GM18858 (cell line): Measurements from ENCODE around the gene AMOTL1.
A peak's percentile ranks its signal among the peaks of the same experiment; 100 is the strongest.

ENCODE experiments used
- ATAC-seq: cut with Tn5 transposase; IDR thresholded peaks from one replicate; pipeline ENCODE4 v1.9.1; 2021; ENCODE audit not compliant: unreplicated experiment

Gene AMOTL1

GRCh38 chr11:94767291-94767690, 865 bp upstream of the AMOTL1 start:
- no peak for ATAC-seq

DNA sequence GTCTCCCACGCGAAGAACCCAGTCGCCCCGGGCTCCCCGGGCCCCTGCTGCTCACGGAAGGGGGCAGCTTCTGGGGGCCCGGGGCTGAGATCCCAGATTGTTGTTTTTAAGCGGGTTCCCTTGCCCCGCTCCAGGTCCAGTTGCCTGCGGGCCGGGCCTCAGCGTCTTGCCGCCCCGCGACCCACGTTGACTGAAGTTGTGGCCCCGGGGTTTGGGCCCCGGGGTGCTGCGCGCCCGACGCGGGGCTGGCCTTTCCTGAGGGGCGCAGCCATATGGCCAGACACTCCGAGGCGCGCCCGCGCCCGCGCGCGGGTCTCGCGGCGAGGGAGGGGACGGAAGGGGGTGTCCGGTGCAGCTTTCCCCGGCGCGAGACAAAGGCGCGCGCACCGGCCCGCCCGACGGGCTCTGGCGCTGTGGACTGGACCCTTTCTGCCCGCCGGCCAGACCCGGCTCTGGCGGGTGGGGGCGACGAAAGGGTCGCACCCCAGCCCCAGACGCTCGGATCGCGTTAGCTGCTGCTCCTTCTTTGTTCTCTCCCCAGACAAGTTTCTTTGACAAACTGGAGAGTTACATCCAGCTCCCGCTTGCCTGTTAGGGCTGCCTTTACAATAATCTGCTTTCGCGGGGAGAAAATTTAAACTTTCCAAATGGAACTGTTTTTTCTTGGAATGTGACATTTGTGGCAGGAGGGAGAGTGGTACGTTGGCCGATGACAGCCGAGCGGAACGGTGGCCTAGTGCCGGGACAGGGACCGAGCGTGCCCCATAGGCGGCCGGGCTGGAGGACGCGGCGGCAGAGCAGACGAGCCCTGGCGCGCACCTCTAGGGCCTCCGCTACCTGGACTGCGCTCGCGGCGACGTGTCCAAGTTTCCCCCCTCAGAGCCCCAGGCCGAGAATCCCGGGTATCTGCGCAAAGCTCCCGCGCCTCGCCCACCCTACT, 716 bp downstream of the AMOTL1 start:
- no peak for ATAC-seq

GRCh38 chr11:94769880-94770279, 1.7 kb downstream of the AMOTL1 start:
- ATAC-seq: no peak

- ATAC-seq: no peak
Measured at GRCh38 chr11:94770563-94771120, 2.5 kb downstream of the AMOTL1 start.

DNA sequence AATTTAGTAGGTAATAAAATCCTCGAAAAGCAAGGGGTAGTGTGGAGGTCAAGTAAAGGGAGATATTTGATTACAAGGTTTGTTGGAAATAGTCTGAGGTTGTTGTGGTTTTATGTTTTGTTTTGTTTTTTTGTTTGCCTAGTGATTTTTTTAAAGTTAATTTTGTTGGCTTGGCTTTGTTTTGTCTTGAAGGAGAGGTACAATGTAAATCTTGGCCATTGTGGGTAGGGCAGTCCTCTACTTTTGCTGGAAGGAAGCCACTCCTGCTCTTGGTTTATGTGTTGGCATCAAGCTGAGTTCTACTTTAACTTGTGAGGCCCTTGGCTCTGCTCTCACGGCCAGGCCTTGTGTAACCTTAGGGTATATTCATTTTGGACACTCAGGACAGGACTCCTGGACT, 3.2 kb downstream of the AMOTL1 start:
- ATAC-seq: no peak

DNA sequence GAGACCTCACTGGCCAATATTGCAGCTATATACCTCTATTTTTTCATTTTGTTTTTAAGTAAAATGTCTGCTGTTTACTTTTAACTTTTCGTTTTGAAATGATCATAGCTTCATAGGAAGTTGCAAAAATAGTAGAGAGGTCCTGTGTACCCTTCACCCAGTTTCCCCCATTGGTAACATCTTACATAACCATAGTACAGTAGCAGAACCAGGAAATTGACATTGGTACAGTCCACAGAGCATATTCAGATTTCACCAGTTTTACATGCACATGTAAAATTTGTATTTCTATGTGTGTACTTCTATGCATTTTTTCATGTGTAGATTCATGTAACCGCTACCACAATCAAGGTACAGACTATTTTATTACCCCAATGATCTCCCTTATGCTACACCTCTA, 3.8 kb downstream of the AMOTL1 start:
- ATAC-seq: no peak

DNA sequence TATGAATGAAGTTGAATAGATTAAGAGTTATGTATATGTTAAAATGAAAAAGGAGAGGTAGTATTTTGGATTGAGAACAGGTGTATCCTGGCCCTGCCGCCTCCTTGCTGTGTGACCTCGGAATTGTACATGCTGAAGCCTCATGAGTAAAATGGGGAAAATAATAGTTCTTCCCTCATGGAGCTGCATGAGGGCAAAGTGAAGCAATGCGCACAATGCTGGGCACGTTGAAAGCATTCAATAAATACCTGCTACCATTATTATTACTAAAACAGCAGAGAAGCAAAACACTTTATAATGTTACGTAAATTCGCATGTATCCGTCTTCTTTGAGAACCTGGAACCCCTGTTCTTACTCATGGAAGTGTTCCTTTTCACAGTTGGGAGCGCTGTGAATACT, 5.7 kb downstream of the AMOTL1 start:
- no peak for ATAC-seq

- no peak for ATAC-seq
Measured at GRCh38 chr11:94774345-94774744, 6.2 kb downstream of the AMOTL1 start.

GRCh38 chr11:94775567-94776327, 7.6 kb downstream of the AMOTL1 start:
- ATAC-seq: no peak

DNA sequence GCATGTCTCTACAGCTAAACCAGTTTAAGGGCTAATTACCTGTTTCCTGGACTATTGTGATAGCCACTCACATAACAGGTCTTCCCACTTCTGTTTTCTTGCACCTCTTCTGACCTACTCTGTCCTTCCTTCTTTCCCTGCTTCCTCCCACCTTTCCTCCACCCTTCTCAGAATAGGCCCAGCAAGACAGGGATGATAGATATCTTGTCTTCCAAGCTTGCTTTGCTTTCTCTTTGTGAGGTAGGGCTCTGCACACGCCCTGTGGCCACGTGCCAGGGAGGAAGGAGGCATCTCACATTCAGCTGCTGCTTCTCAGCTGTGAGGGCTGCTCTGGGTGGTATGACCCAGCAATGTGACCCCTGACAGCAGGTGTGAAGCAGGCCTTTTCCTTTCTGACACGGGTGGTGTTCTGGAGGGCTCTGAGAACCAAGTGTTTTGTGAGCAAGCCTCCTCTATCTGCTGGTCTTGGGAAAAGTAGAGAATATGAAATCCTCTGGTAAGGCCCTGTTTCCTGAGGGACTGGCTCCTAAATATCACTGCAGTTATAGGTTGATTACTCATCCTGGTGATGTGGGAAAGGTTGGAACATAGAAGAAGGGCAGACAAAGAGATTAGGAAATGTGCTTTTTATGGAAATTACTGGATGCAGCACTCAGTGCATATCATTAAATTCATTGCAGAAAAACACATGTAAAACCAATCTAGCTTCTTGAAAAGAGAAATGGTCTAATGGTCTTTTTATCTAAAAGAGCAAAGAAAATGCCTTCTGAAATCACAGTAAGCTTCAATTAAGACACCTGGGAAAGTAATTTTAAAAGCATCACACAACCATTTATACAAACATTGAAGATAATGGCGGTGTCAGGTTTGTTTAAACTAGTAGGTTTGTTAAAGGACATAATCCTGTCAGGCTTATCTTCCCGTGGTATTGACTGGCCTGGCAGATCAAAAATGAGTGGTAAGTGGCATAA, 8.5 kb downstream of the AMOTL1 start:
- ATAC-seq: peak; percentile 36

DNA sequence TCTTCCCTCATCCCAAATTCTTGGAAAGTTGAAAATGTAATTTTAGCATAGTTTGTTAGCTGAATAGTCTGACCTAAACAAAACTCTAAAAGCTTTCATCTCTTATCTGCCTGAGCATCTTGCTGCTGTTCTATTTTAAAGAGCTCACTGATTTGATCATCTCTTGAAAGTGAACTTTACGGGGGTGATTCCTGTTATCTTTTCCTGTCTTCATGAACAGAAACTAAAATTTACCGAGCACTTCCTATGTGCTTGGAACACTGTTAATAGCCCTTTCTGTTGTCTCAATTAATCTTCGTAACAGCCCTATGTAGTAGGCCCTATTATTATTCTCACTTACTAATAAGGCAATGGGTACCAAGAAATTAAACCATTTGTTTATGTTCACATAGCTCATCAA, 12.3 kb downstream of the AMOTL1 start:
- ATAC-seq: no peak

DNA sequence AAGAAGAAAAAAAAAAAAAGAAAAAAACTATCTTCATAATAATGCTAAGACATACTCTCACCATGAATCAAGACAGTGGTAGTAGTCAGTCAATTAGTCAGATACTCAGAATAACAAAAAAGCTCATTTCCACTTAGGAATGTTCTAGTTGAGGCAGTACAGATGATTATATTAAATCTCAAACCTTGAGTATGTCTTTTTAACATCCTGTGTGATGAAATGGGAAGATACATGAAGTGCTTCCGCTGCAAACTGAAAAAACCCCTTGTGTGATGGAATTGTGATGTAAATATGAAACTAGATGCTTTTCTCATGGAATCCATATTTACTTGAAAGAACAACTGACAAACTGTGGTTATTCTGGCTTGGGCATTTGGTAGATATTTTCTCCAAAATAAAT, 13.7 kb downstream of the AMOTL1 start:
- no peak for ATAC-seq

DNA sequence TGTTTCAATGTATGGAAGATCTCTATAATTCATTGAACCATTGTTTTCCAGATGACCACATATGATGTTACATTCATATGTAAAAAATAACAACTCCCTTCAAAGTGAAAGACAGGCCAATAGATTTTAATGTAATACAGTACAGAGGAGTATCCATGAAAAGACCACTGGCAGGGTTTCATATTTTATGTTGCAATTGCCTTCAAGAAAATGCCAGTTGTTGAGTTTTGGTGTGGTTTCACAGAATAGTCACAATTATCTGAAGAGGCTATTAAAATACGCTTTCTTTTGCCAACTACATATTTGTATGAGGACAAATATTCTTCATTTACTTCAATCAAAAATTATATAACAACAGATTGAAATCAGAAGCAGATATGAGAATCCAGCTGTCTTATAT, 14.3 kb downstream of the AMOTL1 start:
- ATAC-seq: no peak

GRCh38 chr11:94784884-94785283, 16.7 kb downstream of the AMOTL1 start:
- ATAC-seq: no peak

- ATAC-seq: no peak
Measured at GRCh38 chr11:94785509-94785908, 17.4 kb downstream of the AMOTL1 start.

- peak; percentile 54 for ATAC-seq
Measured at GRCh38 chr11:94786264-94787126, 18.3 kb downstream of the AMOTL1 start.

DNA sequence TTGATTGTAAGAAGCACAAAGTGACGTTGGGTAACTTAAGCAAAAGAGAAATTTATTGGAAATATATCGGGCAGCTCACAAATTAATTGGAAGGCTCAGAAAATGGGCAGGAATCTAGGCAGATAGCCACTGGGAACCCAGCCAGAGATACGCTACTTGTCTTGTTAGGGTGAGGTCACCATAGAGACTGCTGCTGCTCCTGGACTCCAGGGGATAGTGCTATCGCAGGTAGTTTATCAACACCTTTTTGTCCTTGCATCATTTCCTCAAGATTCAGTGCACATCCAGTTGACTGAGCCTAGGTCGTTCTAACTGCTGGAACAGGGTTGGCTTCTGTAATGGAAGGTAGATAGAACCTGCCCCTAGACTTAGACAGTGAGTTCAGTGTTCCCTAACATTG, 19.6 kb downstream of the AMOTL1 start:
- no peak for ATAC-seq

DNA sequence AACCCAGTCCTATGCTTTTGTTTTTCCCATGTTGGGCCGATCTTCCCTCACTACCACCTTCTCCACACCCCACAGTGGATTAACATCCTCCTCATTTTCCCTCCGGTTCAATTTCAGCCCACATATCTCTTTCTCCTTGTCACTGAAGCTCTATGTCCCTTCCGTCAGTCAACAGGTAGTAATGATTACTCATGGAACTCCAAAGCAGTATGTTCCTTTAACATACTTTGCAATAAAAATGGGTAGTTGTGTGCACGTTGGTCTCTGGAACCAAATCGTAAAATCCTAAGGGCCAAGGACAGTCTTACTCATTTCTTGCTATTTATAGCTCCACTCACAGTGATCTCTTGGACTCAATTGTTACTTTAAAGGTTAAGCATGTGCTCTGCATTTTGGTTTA, 20.2 kb downstream of the AMOTL1 start:
- ATAC-seq: no peak

DNA sequence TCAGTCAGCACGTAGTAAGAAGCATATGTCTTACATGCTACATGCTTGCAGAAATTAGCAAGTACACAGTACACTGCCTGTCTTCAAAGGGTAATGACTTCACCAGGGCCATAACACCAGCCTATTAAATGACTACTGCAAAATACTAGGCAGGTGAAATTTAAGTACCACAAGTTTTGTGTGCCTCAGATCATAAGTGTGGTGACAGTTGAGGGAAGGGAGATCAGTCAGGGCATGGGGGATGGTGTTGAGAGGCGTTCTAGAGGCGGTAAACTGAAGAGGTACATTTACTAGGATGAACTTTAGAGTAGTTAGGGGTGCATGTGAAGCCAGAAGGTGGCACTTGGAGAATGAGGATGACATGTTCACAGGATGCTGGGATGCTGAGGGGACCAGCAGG, 22.0 kb downstream of the AMOTL1 start:
- no peak for ATAC-seq

DNA sequence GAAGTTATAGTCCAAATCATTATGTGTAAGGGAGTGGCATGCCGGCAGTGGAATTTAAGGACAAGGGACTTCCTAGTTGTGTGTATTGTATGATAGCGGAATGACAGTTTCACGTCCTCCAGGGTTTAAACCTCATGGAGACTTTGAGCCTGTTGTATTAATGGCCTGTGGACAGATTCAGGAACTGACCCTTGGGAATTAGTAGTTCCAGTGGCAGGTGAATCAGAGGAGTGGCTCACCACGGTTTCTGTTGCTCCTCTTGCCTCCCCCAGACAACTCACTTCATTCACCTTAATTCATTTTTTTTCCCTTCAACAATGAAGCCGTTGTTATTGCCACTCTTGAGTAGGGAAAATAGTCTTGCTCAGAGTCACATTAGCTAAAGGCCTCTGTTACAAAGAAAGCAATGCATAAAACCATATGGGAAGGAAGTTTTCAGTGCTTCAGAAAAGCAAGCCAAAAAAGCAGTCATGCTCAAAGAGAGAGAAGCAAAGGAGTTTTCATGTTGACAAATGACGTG, 22.6 kb downstream of the AMOTL1 start:
- ATAC-seq: no peak
